Bone marrow (tissue), 2 donors: ENCODE measurements around the gene MYO9A.

Source experiments
- DNase-seq, 2 donors: peaks; one replicate each; lab custom pipeline; 2025; lab: John Stamatoyannopoulos, UW

The MYO9A gene

DNA sequence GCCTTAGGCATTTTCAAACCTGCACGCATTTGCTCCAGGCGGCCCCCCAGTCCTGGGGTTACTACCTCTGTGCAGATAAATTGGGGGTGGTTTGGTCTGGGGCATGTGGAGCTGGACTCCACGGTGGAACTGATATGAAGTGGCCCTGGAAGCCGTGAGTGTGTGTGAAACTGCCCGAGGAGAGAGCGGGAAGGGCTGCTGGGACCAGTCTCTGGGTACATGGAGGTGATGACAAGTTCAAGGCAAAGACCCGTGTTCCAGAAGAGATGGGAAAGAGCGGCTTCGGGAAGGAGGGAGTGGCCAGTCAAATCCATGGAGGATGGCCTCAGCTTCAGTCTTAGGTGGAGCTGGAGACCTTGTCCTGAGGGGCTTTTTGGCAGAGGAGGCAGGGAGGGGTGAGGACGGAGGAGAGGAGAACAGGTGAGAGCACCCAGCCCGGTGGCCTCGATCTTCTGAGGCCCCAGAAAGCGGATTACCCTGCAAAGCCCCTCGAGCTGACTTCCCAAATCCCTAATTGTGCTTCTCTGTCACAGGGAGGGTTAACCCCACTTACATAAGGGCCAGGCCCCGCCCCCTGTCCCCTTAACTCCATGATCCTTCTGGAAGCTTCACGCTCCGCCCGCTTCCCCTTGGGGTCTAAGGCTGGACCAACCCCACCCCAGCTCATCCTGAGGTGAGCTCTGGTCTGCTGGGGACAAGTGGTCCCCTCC is 309.5 kb downstream of the MYO9A start:
- DNase-seq: no peak

DNA sequence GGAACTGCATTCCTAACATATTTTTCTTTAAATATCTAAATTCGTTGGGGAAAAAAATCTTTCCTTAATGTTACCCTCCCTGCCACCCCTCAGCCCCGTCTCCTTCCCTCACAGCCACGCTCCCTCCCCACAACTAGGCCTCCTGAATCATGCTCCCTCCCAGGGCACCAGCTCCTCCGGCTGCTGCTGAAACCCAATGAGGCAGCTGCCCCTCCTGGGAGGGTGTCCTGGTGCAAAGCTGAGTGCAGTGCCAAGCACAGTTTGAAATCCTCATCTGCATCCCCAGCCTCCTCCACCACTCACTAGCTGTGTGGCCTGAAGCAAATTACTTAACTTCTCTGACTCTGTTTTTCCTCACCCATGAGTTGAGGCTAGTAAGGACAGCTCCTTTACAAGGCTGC is 310.3 kb downstream of the MYO9A start:
- no peak for DNase-seq

DNA sequence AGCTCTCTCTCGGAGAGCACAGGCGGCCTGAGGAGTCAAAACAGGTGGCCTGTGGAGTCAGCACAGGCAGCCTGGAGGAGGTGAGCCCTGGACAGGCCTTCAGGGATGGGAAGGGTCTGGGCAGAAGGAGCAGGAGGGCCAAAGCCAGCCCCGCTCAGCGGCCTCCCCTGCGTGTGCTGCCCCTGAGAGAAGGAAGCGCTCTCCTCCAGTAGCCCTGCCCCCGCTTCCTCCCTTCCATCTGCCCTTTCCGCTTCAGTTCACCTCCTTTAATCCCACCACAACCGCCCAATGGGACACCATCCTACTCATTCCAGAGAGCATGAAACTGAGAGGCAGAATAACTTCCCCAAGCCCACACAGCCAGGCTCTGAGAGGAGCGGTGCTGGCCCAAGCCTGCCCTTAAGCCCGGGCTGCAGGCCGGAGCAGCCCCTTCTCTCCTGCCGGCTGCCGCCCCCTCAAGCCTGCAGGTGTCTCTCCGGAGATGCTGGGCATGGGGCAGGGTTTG is 310.8 kb downstream of the MYO9A start:
- no peak for DNase-seq

DNA sequence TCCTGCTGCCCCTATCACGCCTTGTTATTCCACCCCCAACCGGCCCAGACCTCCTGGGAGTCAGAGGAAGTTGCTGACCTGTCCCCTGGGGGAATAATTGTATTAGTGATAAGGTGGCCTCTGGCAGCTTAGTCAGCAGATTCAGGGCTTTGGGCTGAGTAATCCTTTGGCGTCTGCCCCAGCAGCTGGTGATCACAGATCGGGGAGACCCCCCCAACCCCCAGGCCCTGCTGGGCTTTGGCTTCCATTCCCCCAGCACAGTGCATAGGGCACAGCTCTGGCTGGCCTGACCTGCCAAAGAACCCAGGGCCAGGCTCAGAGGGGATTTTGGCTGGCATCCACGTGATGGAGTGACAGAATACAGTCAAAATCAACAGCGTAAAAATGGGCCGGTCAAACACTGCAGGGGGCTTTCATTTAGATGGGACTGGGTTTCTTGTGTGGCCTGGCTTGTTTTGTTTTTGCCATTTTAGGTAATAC is 311.5 kb downstream of the MYO9A start:
- no peak for DNase-seq

DNA sequence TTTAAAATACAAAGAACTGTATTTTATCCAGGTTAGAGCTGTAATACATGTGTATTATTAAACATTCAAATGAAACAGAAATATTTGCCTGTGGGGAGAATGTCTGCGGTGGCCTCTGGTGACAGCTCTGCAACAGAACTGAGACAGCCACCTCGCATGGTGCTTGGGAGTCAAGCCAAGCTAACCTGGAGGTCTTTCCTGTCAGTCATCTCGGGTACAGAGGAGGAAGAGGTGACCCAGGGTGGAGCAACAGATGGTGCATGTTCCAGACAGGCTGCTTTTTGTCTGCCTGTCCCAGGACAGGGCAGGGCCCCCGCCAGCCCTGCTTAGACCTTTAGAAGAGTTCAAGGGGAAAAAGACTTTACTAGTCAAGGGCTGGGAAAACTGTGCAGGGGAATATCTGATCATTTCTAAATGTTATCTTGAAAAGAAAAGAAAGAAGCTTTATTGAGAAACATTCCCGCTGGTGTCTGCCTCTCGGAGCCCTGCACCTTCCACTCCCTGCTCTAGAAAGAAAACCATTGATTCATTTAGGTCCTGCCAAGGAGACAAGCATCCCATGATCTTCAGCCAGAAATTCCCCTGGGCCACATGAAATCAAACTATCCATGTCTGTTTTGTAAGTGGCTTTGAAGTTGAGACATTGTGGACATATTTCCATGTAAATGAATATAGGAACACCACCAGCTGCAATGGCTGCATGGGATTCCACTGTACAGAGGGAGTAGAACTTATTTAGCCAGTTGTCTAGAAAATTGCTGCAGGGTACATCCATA is 313.1 kb downstream of the MYO9A start:
- no peak for DNase-seq

DNA sequence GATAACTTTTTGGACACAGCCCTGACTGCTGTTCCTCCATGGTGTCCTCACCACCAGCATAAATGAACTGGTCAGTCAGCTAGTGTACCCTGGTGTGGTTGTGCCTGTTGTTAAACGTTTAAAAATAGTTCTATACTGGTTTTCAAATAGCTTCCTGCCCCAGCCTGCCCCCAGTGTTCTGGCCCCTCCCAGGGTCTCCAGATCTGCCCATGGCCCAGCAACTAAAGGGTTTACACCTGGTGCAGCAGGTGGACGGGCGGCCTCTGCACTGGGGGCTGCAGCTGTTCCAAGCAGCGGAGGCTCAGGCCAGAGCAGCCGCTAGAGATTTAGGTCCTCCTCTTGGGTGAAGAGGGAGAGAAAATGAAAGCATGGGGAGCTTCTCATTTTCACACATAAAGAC is 313.7 kb downstream of the MYO9A start:
- DNase-seq: no peak

DNA sequence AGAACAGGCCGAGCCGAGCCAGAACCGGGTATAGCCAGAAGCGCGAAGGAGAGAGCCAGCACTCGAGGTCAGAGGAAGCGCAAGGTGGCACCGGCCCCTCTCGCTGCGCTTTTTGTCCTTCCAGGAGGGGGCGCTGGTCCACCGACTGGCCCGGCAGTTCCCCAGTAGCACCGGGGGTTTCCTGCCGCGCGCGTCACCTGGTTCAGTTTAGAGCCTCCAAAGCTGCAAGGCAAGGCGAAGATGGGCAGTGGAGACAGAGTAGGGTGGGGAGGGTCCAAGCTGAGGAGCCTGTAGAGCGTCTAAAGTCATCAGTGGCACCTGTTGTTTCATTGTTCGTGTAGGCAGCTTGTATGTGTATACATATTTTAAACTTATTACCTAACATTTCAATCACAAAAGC is 315.2 kb downstream of the MYO9A start:
- DNase-seq: no peak

DNA sequence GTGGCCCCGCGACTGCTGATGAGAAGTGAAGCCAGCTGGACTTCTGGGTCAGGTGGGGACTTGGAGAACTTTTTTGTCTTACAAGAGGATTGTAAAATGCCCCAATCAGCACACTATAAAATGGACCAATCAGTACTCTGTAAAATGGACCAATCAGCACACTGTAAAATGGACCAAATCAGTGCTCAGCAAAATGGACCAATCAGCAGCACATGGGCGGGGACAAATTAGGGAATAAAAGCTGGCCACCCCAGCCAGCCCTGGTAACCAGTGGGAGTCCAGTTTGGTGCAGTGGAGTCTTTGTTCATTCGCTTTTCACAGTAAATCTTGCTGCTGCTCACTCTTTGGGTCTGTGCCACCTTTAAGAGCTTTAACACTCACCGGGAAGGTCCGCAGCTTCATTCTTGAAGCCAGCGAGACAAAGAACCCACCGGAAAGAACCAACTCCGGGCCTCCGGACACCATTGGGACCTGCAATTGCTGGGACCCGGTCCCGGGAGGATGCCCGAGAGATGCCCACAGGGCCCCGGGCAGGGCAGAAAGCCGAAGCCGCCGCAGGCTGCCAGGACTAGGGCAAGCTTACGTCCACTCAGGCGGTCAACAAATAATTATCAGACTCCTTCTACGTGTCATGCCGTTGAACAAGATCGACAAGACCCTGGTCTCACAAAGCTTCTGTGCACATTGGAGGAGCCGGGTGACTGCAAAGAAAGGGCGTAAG is 315.9 kb downstream of the MYO9A start:
- DNase-seq: no peak

DNA sequence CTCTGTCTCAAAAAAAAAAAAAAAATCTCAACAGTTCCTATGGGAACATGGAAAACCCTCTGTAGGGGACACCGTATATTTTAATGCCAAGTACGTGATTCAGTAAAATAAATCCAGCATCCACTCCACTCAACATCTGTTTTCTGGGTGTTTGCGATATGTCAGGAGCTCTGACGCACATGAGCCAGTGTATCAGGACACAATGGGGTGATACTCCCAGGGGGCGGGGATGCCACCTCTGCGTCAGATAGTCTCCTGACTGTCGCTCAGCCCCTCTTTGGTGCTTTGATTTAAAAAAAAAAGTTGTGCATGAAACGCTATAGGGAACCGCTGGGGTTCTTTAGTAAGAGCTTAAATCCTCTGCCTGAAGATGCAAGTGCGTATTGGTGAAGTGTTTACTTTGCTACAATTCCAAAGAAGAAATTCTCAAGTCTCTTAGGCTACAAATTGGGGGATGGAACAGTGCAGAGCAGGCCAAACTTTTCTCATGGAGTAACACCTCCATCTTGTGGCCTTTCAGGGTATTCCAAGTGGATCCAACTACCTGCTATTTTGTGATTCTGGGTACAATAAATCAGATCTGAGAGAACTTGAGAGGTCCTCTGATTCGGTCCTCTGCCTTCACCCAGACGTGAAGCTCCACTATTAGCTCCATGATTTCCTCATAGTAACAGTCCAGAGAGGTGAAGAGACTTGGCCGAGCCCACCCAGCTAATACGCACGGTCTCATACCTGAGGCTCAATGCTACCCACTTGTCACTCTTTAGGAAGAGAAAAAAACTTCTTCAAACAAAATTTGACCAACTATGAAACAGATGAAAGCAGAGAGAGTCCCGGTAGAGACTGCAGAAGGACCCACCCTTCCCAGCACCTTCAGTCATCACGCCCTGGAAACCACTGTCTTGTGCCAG is 316.9 kb downstream of the MYO9A start:
- DNase-seq: no peak

DNA sequence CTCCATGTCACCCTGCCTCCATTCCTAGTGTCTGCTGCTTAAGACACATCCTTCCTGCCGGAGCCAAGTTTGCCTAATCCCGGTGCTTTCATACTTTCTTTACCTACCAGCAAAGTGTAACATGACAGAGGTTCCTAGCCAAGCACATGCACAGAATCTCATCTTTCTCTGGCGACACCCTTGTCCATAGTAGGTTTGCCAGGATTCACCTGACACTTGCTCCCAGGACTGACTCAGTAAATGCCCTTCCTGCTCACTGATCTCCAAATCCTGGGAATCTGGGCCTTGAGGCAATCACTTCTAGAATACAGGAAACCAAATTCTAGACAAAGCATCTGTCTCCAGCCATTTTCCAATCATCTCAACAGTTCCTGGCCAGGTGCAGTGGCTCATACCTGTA is 317.8 kb downstream of the MYO9A start:
- DNase-seq: no peak

DNA sequence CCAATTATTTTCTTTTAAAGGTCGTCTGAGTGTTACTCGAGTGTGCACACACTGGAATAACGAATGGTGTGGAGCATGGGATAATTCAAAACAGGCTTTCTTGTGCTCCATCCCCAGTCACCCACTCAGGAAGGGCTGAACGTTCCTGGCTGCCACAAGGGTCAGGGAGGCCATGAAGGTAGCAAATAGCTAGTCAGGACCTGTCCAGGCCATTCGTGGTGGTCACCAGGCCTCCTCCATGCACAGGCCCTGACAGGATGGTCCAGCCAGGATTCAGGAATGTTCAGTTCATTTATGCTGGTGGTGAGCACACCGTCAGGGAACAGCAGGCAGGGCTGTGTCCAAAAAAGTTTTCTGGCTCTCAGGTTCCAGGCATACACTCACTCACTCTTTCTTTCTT is 319.3 kb downstream of the MYO9A start:
- no peak for DNase-seq

DNA sequence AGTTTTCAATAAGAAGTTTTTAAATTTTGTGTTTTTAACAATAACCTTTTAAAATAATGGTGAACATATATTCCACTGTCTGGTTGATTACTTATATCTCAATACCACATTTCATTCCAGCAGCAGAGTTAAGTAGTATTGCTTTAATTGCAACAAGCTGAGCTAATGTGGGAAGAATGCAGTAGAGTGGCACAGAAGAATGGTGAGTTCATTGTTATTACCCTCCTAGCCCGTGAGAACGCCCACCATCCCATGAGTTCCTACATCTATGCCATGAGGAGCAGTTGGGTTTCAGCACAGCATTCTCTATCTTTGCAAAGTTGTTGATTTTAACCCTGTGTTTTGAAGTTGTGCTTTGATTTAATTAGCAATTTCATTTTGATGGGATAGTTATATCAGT is 325.4 kb downstream of the MYO9A start:
- DNase-seq: no peak

DNA sequence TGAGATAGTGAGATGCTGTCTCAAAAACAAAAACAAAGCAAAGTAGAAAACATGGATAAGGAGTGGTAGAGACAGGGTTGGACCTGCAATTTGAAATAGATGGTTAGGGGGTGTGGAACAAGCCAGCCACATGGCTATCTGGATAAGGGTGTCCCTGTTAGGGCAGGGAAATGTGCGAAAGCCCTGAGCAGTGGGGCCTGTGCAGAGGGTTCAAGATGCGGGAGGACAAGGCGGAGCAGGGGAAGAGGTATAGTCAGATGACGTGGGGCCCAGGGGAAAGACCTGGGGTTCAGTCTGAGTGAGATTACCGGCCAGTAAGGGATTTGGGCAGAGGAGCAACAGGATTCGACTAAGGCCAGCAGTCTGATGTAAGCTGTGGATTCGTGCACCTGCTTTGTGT is 326.0 kb downstream of the MYO9A start:
- DNase-seq: no peak

DNA sequence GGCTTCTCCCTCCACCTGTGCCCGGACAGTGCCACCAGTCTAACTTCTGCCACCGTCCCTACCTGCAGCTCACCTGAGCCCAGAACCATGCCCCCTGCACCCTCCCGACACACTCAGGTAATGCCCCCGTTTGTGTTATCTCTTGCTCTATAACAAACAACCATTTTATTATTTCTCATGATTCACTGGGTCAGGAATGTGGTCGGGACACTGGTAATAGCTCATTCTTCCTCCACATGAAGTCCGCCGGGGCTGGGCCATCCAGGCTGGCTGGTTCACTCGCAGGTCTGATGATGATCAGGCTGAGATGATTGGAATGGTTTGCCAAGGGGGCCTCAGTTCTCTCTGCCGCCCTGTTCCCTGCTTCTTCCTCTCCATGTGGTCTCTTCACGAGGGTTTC is 327.9 kb downstream of the MYO9A start:
- DNase-seq: no peak

DNA sequence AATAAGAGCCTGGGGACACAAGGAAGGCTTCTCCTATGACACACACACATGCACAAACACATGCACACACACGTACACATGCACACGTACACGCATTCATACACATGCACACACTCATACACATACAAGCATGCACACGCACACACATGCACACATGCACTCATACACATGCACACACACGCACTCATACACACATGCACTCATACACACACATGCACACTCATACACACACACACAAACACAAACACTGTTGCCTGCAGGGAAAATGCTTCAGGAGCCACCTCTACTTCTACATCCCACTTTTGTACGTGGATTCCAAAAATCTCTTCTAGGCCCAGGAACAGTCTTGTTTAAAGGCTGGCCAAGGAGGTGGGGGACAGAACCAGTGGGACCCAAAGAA is 328.3 kb downstream of the MYO9A start:
- DNase-seq: no peak

DNA sequence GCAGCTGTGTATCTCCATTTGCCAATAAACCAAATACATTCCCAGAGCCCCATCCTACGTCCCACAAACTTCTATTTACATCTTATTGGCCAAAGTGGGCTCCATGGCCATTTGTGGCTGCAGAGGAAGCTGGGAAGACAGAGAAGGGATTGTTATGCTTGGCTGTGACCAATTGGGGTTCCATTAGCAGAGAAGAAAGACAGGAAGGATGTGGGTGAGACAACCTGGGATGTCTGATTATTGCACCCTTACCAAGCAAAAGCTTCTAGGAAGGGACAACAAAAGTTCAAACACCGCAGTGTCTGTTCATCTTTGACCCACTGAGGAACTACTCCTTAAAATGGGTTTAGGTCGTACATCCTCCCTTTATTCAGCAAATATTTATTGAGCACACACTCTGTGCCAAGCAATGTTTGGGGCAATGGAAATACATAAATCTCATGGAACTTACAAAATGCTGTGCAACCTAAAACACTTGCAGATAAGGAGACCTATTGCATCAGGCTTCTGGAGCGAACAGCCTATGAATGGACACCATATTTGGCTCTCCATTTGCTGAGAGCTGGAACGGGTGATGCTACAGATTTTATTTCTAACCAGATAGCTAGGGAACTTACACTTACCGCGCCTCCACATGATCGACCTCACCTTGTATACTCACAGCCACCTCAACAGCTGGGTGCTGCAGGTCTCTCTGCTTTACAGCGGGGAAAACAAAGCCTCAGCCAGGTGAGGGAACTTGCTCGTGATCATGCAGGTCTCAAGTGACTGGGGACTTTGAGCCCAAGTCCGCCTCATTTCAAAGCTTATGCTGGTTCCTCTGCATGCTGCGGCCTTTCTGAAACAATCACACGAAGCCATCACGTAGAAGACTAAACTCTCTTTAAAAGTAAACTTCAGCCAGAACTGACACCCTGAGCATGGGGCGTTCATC is 329.0 kb downstream of the MYO9A start:
- DNase-seq: no peak

DNA sequence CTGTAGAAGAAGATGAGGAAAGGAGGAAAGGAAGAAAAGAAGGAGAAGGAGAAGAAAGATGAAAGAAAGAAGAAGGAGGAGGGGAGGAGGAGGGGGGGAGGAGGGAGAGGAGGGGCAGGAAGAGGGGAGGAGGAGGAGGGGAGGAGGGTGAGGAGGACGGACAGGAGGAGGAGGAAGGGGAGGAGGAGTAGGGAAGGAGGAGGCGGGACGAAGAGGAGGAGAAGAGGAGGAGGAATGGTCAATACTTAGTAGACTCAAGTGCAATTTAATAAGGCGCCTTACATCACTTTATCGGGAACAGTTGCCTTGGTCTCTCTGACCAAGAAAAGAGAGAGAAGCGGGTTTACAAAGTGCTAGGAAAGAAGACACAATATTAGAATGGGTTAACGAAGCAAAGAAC is 331.3 kb downstream of the MYO9A start:
- no peak for DNase-seq

DNA sequence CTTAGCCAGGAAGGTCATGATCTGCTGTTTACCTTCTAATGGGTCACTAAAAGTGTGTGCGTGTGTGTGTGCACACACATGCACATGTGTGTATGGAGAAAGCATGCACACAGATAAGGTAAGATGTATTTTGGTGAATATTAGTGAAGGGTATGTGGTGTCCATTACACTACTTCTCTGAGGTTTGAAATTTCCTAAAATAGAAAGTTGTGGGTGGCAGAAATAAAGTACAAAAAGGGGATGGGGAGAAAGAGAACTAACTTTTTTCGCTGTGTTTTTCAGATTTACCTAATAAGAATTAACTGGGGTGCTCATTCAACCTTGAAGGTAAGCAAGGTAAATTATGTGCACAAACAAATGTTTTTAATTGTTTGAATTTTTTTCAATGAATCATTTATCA is 332.0 kb downstream of the MYO9A start:
- DNase-seq: no peak

DNA sequence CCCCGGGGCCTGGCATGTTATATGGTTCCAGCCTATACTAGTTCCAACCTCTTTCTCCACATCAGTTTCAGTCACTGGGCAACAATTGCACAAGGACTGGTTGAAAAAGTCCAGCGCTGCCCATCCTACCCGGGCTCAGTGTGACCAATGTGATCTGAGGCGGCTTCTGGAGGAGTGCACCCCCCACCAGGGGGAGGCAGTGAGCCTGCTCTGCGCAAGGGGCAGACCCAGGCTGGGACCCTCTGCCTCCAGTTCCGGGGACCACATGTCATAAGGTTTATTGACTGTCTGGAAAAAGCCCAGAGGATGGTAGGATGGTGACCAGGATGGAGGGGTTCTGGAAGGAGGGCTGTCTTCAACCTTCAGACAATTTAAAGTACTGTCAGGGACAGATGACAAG is 333.2 kb downstream of the MYO9A start:
- DNase-seq: no peak

DNA sequence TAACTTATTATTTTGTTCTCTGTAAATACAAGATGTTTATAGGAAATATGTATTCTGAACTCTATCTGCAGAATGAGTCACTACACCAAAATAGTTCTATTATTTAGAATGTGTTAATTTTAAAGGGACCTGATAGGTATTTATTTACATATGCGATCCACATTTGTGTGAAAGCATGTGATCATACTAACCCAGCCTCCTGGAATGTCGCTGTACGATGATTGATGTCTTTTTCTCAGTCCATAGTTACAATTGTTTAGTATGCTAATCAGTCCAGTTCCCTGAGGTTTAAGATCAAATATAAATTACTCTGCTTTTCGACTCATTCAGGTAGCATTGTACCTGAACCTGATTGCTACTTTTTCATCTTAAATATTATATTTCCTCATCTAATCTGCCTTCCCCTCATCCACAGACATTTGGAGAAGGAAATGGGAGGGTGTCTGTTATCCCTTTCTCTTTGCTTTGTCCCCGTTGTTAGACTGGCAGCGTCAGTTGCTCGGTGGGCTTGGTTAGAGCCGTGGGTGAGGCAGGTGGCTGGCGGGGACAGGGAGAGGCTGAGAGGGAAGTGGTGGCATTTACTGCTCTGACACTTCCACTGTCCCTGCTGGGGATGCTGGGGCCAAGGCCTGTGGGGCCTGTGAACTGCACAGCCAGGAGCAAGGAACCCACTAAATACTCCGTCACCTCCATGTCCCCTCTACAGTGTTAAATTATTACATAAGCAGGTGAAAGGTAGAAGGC is 335.4 kb downstream of the MYO9A start:
- no peak for DNase-seq
